ENCODE measurements around the gene SIK2. TPM values are rescaled to one million over a fixed set of nuclear protein-coding genes. Genes with fewer than 3 reads are reported as not detected.
A peak's percentile ranks its signal among the peaks of the same experiment; 100 is the strongest.

The SIK2 gene
- total RNA-seq, 1 donor from 2014 or later: 16.3 TPM

DNA sequence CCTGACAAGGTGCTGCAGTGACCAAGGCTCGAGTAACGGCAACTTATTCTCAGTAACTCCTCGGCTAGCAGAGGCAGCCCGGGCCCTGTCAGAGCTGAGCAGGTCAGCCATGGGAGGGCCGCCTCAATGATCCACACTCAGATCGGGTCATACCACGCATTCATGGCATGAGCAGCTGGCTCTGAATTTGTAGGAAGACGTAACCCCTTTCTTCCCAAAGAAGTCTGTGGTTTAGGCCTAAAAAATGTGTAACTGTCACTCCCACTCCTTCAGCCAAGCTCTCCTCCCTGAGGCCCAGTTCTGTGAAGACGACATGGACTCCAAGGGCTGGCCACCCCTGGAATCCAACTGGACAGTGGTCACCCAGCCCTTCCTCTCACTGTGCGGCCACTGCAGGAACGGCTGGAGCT, 133.9 kb downstream of the SIK2 start:
- peaks cover 13% of the 10 kb centered on the region for H3K36me3 ChIP-seq
- DNase-seq: no peak
- intact Hi-C loops (cut with micrococcal nuclease): no loop called here

DNA sequence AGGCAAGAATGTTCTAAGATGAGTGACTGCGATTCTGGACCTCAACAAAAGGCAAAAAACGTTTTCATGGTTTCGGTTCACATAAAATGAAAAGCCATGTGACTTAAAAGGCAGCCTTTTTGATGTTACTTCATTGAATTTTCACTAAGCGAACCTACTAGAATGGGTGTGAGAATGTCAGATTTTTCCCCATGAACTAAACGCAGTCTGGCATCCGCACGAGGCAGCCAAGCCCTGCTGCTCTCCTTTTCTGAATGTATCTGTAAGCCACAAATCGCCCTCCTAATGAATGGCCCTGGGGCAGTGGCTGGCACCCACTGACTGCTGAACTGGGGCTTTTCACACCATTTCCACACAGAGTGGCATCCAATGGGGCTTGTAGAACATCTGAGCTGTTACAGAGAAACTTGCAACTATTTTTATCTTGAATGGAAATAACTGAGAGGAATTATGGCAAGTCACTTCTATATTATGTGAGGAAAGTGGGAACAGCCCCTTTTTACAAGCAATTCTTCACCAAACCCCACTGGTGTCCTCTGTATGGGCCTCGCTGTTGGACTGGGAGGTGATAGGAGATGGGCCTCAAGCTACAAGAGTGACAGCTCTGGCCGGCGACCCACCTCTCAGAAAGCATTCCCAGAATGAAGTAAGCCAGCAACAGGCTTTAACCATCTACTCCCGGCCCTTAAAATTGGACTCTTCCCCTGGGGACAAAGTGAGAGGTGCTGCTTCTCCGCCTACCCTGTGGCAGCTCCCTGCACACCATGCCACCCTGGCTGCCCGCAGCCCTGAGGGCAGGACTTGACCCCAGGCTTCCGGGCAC, 134.6 kb downstream of the SIK2 start:
- peaks cover 71% of the 10 kb centered on the region for H3K4me1 ChIP-seq
- H3K27me3 ChIP-seq (ENCODE audit: low read depth): no peaks in the 10 kb centered on the region
- H3K9me3 ChIP-seq (replicated peaks): no peaks in the 10 kb centered on the region
- H3K36me3 ChIP-seq: peaks cover 19% of the 10 kb centered on the region
- H3K27ac ChIP-seq (replicated peaks): peak overlapping the region; percentile 92
- intact Hi-C loops (cut with micrococcal nuclease): no loop called here
- no peak for DNase-seq
- TF ChIP-seq, protein P1, sequence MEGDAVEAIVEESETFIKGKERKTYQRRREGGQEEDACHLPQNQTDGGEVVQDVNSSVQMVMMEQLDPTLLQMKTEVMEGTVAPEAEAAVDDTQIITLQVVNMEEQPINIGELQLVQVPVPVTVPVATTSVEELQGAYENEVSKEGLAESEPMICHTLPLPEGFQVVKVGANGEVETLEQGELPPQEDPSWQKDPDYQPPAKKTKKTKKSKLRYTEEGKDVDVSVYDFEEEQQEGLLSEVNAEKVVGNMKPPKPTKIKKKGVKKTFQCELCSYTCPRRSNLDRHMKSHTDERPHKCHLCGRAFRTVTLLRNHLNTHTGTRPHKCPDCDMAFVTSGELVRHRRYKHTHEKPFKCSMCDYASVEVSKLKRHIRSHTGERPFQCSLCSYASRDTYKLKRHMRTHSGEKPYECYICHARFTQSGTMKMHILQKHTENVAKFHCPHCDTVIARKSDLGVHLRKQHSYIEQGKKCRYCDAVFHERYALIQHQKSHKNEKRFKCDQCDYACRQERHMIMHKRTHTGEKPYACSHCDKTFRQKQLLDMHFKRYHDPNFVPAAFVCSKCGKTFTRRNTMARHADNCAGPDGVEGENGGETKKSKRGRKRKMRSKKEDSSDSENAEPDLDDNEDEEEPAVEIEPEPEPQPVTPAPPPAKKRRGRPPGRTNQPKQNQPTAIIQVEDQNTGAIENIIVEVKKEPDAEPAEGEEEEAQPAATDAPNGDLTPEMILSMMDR (IDR thresholded peaks at IDR 0.05; ENCODE audit: borderline replicate concordance): no peak
- no peak overlapping the region for H3K4me3 ChIP-seq

More for the DNA sequence above, 133.9 kb downstream of the SIK2 start:
- no peaks in the 10 kb centered on the region for H3K27me3 ChIP-seq (ENCODE audit: low read depth)
- H3K4me3 ChIP-seq: peak overlapping the region; percentile 63
- peaks cover 75% of the 10 kb centered on the region for H3K4me1 ChIP-seq
- peak overlapping the region; percentile 92 for H3K27ac ChIP-seq (replicated peaks)
- TF ChIP-seq, protein P1 (IDR thresholded peaks at IDR 0.05; ENCODE audit: borderline replicate concordance): no peak
- H3K9me3 ChIP-seq (replicated peaks): no peaks in the 10 kb centered on the region

DNA sequence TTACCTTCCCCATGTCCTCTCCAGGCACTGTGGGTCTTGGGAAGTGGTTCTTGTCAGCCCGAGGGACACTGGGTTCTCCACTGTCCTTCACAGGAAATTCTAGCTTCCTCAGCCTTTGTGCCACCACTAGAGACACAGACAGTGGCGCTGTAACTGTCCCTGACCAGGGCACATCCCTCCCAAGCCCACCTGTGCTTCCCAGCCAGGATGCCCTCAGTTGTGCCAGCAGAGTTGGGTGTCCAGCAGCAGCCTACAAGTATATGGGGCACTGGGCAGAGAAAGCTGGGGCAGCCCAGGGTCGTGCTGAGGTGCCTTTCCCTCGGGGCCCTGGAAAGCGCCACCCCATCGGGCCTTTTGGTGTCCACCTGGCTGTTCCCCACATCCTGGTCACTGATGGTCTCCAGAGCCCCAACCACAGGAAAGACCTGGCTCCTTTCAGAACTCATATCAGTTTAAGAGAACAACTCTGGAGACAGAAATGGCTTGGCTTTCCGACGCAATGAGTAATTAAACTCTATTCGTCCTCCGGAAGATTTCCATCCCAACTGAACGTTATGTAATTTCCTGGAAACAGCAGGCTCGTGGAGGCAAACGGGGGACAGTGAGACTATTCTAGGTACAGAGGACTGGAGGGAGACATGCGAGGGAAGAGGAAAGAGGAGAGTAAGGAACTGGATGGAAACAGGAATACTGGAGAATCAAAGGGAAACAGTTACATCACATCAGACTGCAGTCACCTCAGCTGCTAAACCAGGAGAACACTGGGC, 135.4 kb downstream of the SIK2 start:
- Histone ChIP-seq H3K27ac (replicated peaks) (peak overlapping the region; percentile 92), H3K9me3 (replicated peaks) (no peaks in the 10 kb centered on the region), H3K27me3 (ENCODE audit: low read depth) (no peaks in the 10 kb centered on the region), H3K36me3 (peaks cover 27% of the 10 kb centered on the region), H3K4me1 (peaks cover 65% of the 10 kb centered on the region), H3K4me3 (no peak overlapping the region)
- TF ChIP-seq, protein P1 (IDR thresholded peaks at IDR 0.05; ENCODE audit: borderline replicate concordance): no peak
- DNase-seq: no peak
- intact Hi-C loops (cut with micrococcal nuclease): no loop called here

DNA sequence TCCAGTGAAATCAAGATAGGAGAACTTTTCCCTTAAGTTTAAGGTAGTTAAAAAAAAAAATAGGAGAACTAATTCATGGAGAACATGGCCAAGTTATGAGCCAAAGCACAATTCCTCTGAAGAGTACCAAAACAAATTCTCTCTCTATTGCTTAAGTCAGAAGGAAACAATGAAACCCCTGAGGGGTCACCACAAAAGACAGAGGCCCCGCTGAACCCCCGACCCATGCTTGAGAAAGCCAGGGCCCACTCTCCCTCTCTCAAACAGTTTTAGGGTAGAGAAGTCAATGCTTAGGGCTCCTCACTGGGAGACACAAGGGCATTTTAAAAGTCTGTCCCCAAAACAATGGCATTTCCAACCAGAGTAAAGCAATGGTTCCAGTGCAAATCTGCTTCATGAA, 137.1 kb downstream of the SIK2 start:
- H3K27me3 ChIP-seq (ENCODE audit: low read depth): no peaks in the 10 kb centered on the region
- TF ChIP-seq, protein P1 (IDR thresholded peaks at IDR 0.05; ENCODE audit: borderline replicate concordance): no peak
- no peaks in the 10 kb centered on the region for H3K9me3 ChIP-seq (replicated peaks)
- H3K4me1 ChIP-seq: peaks cover 48% of the 10 kb centered on the region
- H3K36me3 ChIP-seq: peaks cover 44% of the 10 kb centered on the region
- no peak overlapping the region for H3K4me3 ChIP-seq
- no peak for DNase-seq
- intact Hi-C loops (cut with micrococcal nuclease): no loop called here
- H3K27ac ChIP-seq (replicated peaks): no peak overlapping the region

DNA sequence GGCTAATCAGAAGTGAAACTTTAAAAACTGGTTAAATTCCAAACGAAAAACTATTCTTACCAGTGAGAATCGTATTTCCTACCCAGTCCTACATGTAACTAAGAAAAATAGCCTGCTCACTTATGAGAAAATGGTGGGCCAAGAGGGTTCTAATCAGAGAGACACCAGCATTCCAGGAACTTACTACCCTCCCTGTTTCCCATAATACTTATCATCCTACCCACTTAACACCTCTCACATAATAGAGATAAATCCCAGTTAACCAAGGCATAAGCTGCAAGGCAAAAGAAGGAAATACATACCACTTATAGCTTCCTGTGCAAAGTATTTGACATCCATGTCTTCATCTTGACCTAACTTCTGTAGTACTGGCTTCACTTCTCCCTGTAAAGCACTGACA, 139.5 kb downstream of the SIK2 start:
- H3K4me3 ChIP-seq: no peak overlapping the region
- TF ChIP-seq, protein P1 (IDR thresholded peaks at IDR 0.05; ENCODE audit: borderline replicate concordance): no peak
- H3K27me3 ChIP-seq (ENCODE audit: low read depth): no peaks in the 10 kb centered on the region
- DNase-seq: no peak
- H3K4me1 ChIP-seq: peaks cover 36% of the 10 kb centered on the region
- intact Hi-C loops (cut with micrococcal nuclease): no loop called here
- no peak overlapping the region for H3K27ac ChIP-seq (replicated peaks)
- H3K9me3 ChIP-seq (replicated peaks): no peaks in the 10 kb centered on the region
- H3K36me3 ChIP-seq: peaks cover 67% of the 10 kb centered on the region
